Left lung (tissue), 10 donors: ENCODE data around the gene ATP10B. TPM values are rescaled to one million over a fixed set of nuclear protein-coding genes. Genes with fewer than 3 reads are reported as not detected.

ENCODE experiments used
- ATAC-seq: fragments of 200-7000 bp; cut with Tn5 transposase; one replicate; pipeline ENCODE4 v1.9.1; 2020; ENCODE audit warnings: moderate library complexity
- DNase-seq, 4 donors: peaks; one replicate each; pipeline ENCODE4 v3.0.0-alpha.2; 2013 to 2020
- H3K27ac ChIP-seq, 2 donors: fragments of 200-600 bp; sonication (generic) in 1 of 2; one replicate each; pipeline versions ENCODE4 v1.5.0 to v1.8.0; 2020 to 2021
- H3K27me3 ChIP-seq, 2 donors: fragments of 200-600 bp; sonication (generic) in 1 of 2; one replicate each; pipeline versions ENCODE4 v1.5.0 to v1.8.0; 2020 to 2021
- H3K36me3 ChIP-seq, 2 donors: fragments of 200-600 bp; sonication (generic) in 1 of 2; one replicate each; pipeline versions ENCODE4 v1.5.0 to v1.8.0; 2020 to 2021
- H3K4me1 ChIP-seq, 2 donors: fragments of 200-600 bp; one replicate each; pipeline ENCODE4 v1.8.0; 2021
- H3K4me3 ChIP-seq, 2 donors: fragments of 200-600 bp; sonication (generic) in 1 of 2; one replicate each; pipeline versions ENCODE4 v1.5.0 to v1.8.0; 2020 to 2021; ENCODE audit warnings: mild to moderate bottlenecking in 1 of 2
- H3K9me3 ChIP-seq, 2 donors: fragments of 200-600 bp; sonication (generic) in 1 of 2; one replicate each; pipeline versions ENCODE4 v1.5.0 to v1.8.0; 2020 to 2021
- CTCF ChIP-seq, 2 donors: fragments of 200-600 bp; sonication (generic) in 1 of 2; IDR thresholded peaks; one replicate each; pipeline versions ENCODE4 v1.5.0 to v1.8.0; 2021; ENCODE audit warnings: antibody characterized with exemption in 2 of 2
- intact Hi-C, 2 donors: fragments of 100-400 bp; cut with DNase I; formaldehyde crosslinking; loops; one replicate each; pipeline versions ENCODE4 v1.11.2 to v1.14.2; 2022
- polyA plus RNA-seq, 6 donors: library from polyadenylated mRNA; unstranded; fragments of 120-200 nt; gene quantifications; one replicate each; pipeline ENCODE4 v1.2.1, GENCODE V29; 2013; ENCODE audit not compliant: insufficient read length in 6 of 6
- total RNA-seq, 2 donors: library from RNA; stranded (reverse); fragmentation: NEBNext Ultra II Directional; extraction: Animal tissue kit (Norgen Biotek cat#: 25700); gene quantifications; one replicate each; pipeline ENCODE4 v1.2.1, GENCODE V29; 2021
- donor health status: DM: no; HTN: yes; CAD: no.
- donor health status: DM: no; HTN: no; CAD: no.

ATP10B gene
- total and polyA plus RNA-seq, 8 donors: 0.09 to 0.55 (median 0.37) TPM

DNA sequence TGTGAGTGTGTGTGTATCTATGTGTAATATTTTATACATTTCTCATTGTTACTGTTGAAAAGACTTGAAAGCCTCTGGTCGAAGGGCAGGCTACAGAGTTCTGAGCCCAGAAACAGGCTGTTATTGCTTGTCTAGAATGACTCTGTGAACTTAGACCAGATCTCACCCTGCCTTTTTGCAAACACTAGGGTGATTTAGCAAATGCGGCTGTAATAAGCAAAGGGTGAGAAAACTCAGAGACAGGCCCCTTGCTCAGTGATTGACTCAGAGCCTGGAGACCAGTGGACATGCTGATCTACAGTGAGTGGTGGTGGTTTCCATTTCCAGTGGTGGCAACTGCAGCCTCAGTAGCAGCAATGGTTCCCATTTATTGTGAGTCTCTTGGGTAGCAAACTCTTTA is 183.7 kb downstream of the ATP10B start:
- TF ChIP-seq CTCF (IDR thresholded peaks at IDR 0.05): no peak
- H3K27me3 ChIP-seq: no peaks in the 10 kb centered on the region
- ATAC-seq: no peak
- H3K4me1 ChIP-seq: no peaks in the 10 kb centered on the region
- intact Hi-C loops: no loop called here
- no peak overlapping the region for H3K27ac ChIP-seq
- H3K4me3 ChIP-seq: no peak overlapping the region
- H3K9me3 ChIP-seq: no peaks in the 10 kb centered on the region
- no peaks in the 10 kb centered on the region for H3K36me3 ChIP-seq
- DNase-seq: no peak

DNA sequence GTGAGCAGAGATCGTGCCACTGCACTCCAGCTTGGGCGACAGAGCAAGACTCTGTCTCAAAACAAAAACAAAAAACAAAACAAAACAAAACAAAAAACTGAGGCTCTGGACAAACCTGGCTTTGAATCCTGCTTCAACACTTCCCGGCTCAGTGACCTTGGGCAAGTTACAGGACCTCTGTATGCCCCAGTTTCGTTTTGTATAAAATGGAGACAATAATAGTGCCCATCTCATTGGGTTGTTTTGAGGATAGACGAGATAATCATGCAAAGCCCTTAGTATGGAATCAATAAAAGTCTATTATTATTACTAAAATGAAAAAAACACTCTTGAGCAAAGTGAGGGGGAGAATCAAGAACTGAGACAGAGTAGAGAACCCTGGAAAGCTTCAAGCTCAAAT is 184.9 kb downstream of the ATP10B start:
- H3K9me3 ChIP-seq: no peaks in the 10 kb centered on the region
- TF ChIP-seq CTCF (IDR thresholded peaks at IDR 0.05): no peak

DNA sequence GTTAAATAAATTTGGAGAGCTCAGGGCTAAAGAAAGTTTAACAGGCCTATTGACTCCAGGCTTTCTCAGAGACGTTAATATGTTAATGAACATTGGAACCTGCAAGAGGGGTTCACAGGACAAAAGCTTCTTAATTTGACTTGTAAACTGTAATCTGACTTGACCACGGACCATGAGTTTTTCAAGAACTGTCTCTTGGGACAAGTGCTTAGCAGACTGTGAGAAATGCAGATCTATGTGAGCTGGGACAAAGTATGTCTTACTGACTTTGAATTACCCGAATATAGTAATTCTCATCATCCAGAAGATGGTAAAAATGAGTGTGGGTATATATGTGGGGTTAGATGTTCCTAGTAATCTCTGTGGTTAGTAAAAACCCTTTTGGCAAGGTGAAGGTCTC is 186.6 kb downstream of the ATP10B start:
- Histone ChIP-seq H3K27me3 (no peaks in the 10 kb centered on the region), H3K27ac (no peak overlapping the region), H3K36me3 (no peaks in the 10 kb centered on the region), H3K4me3 (no peak overlapping the region), H3K9me3 (no peaks in the 10 kb centered on the region), H3K4me1 (no peaks in the 10 kb centered on the region)
- DNase-seq: no peak
- intact Hi-C loops: no loop called here
- ATAC-seq: no peak
- no peak for TF ChIP-seq CTCF (IDR thresholded peaks at IDR 0.05)

More for the DNA sequence above, 184.9 kb downstream of the ATP10B start:
- H3K36me3 ChIP-seq: no peaks in the 10 kb centered on the region
- H3K4me3 ChIP-seq: no peak overlapping the region
- ATAC-seq (no peak), DNase-seq (no peak)
- H3K27ac ChIP-seq: no peak overlapping the region
- intact Hi-C loops: no loop called here
- no peaks in the 10 kb centered on the region for H3K27me3 ChIP-seq
- no peaks in the 10 kb centered on the region for H3K4me1 ChIP-seq

DNA sequence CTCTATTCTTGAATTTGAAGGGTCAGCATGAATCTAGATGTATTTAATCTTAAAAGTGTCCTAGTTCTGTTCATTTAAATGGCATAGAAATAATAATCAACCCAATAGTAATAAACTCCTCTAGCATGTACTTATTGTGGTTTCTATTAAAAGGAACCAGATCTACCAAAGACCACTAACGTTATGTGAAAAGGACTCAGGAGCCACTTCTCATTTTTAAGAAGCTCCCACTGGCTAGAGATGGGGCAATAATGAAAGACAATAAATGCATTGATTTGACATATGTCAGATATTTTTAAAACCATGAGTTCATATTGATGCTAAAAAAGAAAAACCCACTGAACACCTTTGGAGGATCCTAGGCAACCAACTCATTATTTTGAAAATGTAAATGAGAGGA is 191.9 kb downstream of the ATP10B start:
- TF ChIP-seq CTCF (IDR thresholded peaks at IDR 0.05): no peak
- Histone ChIP-seq H3K27me3 (no peaks in the 10 kb centered on the region), H3K9me3 (no peaks in the 10 kb centered on the region), H3K4me1 (no peaks in the 10 kb centered on the region), H3K4me3 (no peak overlapping the region), H3K36me3 (no peaks in the 10 kb centered on the region), H3K27ac (no peak overlapping the region)
- intact Hi-C loops: no loop called here
- no peak for DNase-seq
- ATAC-seq: no peak

- no peak for DNase-seq
- no peaks in the 10 kb centered on the region for H3K27me3 ChIP-seq
- intact Hi-C loops: no loop called here
- no peak overlapping the region for H3K27ac ChIP-seq
- ATAC-seq: no peak
- H3K36me3 ChIP-seq: no peaks in the 10 kb centered on the region
- H3K9me3 ChIP-seq: no peaks in the 10 kb centered on the region
- no peaks in the 10 kb centered on the region for H3K4me1 ChIP-seq
- H3K4me3 ChIP-seq: no peak overlapping the region
- TF ChIP-seq CTCF (IDR thresholded peaks at IDR 0.05): no peak
Observed at GRCh38 chr5:160657622-160658458, 194.2 kb downstream of the ATP10B start.
